WI38 (cell line): ENCODE results near the gene TECPR1.

Experiments used
- H3K4me3 ChIP-seq: 2 replicates; pipeline ENCODE4 v1.5.1; 2011; ENCODE audit warnings: low read depth, mild to moderate bottlenecking, control low read depth, low read length
- CTCF ChIP-seq: IDR thresholded peaks from 2 replicates; pipeline ENCODE4 v1.5.1; 2012; ENCODE audit warnings: low read depth, mild to moderate bottlenecking, control low read depth, low read length

Gene TECPR1

GRCh38 chr7:98199131-98199530 is 52.9 kb downstream of the TECPR1 start:
- no peak overlapping the region for H3K4me3 ChIP-seq
- TF ChIP-seq CTCF, result no peak

GRCh38 chr7:98196706-98197605 is 55.1 kb downstream of the TECPR1 start:
- TF ChIP-seq CTCF, result no peak
- H3K4me3 ChIP-seq, result no peak overlapping the region

DNA sequence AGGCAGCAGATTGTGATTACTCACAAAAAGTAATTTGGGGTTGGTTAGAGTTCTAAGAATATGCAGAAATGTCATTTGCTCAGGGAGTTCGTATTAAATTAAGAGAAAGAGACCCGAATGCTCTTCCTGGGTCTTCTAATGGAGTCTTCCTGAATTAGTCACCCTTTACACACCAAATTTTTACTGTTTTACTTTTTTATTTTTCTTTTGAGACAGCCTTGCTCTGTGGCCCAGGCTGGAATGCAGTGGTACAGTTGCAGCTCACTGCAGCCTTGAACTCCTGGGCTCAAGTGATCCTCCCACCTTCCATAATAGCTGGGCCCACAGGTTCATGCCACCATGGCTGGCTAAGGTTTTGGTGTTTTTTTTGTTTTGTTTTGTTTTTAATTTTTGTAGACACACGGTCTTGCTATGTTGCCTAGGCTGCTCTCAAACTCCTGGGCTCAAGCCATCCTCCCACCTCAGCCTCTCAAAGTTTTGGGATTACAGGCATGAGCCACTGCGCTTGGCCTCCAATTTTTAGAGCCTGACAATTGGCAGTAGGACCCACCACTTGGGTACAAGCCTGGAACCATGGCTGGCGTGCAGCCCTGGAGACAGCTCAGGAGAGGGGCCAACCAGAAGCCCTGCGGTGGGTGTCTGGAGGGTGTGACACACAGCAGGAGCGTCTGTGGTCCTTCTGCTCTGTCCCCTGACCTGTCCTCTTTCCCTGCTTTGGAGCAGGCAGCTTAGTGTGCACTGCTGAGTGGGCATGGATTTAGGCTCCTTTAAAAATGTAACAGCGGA is 57.2 kb downstream of the TECPR1 start:
- no peak overlapping the region for H3K4me3 ChIP-seq
- TF ChIP-seq CTCF, result no peak

DNA sequence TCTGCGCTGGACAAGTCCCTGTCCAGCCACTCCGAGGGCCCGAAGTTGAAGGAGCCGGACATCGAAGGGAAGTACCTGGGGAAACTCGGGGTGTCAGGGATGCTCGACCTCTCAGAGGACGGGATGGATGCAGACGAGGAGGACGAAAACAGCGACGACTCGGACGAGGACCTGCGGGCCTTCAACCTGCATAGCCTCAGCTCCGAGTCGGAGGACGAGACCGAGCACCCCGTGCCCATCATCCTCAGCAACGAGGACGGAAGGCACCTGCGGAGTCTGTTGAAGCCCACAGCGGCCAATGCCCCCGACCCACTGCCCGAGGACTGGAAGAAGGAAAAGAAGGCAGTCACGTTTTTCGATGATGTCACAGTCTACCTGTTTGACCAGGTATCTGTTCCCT is 57.8 kb downstream of the TECPR1 start:
- no peak overlapping the region for H3K4me3 ChIP-seq

GRCh38 chr7:98193474-98194180 is 58.4 kb downstream of the TECPR1 start:
- H3K4me3 ChIP-seq, result no peak overlapping the region
- no peak for TF ChIP-seq CTCF

More for the DNA sequence above, 57.8 kb downstream of the TECPR1 start:
- no peak for TF ChIP-seq CTCF

DNA sequence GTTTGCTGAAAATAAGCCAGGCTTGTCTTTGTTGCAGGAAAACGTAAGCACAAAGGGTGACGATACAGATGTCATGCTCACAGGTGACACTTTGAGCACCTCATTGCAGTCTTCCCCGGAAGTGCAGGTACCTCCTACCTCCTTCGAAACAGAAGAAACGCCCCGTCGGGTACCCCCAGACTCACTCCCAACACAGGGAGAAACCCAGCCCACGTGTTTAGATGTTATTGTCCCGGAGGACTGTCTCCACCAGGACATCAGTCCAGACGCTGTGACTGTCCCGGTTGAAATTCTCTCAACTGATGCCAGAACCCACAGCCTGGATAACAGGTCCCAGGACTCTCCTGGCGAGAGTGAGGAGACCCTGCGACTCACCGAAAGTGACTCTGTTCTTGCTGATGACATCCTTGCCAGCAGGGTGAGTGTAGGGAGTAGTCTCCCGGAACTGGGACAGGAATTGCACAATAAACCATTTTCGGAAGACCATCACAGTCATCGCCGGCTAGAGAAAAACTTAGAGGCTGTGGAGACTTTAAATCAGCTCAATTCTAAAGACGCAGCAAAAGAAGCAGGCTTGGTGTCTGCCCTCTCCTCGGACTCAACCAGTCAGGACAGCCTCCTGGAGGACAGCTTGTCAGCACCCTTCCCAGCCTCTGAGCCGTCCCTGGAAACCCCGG is 59.1 kb downstream of the TECPR1 start:
- no peak for TF ChIP-seq CTCF

More for the DNA sequence above, 59.1 kb downstream of the TECPR1 start:
- no peak overlapping the region for H3K4me3 ChIP-seq
